EH (cell line): ENCODE results near the gene FAM78B.

Experiments used
- DNase-seq: peaks from one replicate; pipeline ENCODE4 v3.0.0-alpha.2; 2015; ENCODE audit warnings: low read depth

The FAM78B gene

GRCh38 chr1:166066107-166066506 is 100.7 kb downstream of the FAM78B start:
- DNase-seq = no peak

GRCh38 chr1:166064951-166065350 is 101.8 kb downstream of the FAM78B start:
- no peak for DNase-seq

GRCh38 chr1:166064313-166064926 is 102.4 kb downstream of the FAM78B start:
- DNase-seq = no peak

- DNase-seq = no peak
Observed at GRCh38 chr1:166063701-166064100, 103.1 kb downstream of the FAM78B start.

GRCh38 chr1:166062421-166063070 is 104.3 kb downstream of the FAM78B start:
- no peak for DNase-seq

GRCh38 chr1:166057650-166058049 is 109.2 kb downstream of the FAM78B start:
- DNase-seq = no peak

GRCh38 chr1:166053395-166053794 is 113.4 kb downstream of the FAM78B start:
- DNase-seq = no peak

- DNase-seq = no peak
Observed at GRCh38 chr1:166040202-166040997, 126.4 kb downstream of the FAM78B start.

GRCh38 chr1:166039436-166040201 is 127.2 kb downstream of the FAM78B start:
- DNase-seq = no peak

DNA sequence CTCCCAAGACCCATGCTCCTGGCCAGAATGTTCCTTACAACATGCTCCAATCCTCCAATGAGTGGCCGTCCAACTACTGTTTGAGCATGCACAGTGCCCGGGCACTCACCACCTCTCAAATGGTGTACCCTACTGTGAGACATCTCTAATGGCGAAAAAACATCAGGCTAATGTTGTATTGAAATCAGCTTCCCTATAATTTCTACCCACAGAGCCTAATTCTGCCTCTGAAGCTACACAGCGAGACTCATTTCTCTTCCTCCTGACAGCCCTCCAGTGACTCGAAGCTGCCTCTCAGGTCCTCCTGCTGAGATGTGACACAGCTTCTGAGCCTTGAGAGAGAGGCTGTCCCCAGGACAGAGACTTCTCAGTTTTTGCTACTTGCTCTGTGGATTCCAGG is 130.7 kb downstream of the FAM78B start:
- DNase-seq = no peak

DNA sequence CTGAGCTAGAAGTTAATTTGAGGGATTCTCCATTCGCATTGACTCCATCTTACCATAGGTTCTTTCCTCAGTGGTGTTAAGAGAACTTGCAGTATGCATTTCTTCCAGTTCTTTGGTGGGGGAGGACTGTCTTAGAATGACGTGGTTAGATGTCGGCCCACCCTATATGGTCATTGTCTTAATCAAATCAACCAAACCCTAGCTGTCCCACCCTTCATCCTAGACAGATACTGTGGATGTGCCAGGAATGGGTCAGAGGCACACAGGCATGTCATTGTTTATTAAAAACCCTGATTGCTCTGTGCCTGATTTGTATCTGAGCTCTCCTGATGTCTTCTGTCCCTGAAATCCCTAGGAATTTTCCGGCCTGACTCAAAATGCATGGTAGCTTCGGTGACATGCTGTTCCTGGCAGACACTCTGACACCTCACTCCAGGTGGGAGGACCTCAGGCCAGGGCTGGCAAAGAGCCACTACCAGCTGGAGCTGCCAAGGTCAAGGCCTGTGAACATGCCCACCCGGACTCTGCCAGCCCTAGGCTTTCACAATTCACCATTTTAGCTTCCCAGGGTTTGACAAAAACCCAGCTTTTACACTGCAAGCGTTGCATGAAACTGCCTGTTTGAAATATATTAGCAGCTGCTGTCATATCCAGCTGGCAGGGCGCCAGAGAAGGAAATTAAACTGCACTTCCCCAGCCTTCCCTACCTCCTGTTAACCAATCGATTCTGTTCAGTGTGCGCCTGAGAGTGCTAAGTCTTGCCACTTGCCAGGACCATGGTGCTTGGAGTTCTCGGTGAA is 134.0 kb downstream of the FAM78B start:
- no peak for DNase-seq

- no peak for DNase-seq
Observed at GRCh38 chr1:166031932-166032571, 134.7 kb downstream of the FAM78B start.

DNA sequence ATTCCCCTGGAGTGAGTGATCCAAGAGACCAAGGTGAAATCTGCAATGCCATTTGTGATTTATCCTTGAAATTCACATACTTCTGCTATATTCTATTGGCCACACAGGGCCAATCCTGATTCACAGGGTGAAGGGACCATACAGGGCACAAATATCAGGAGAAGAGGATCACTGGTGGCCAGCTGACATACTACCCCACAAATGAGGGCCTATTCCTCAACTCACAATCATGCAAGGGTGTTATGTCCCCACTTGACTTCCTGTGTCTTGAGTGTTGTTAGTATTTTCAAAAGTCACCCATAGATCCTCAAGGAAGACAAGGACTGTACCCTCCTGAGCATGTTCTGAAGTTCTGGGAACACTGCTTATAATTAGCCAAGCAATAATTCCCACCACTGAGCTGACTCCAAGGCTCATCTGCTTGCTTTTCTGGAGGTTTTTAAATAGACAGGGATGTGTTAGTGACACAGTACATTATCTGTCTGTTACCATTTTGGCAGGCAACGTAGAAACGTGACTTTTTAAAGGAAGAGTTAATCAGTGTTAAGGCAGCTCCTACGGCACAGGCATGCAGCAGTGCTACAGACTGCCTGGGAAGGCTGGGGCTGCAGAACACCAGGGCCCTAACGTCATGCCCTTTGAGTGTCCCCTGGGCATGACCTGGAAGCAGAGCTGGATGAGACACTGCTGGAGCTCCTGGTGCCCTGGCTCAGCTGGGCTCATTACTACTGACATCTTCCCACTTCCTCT is 137.4 kb downstream of the FAM78B start:
- no peak for DNase-seq

GRCh38 chr1:166026555-166026954 is 140.2 kb downstream of the FAM78B start:
- no peak for DNase-seq

GRCh38 chr1:166026143-166026542 is 140.7 kb downstream of the FAM78B start:
- DNase-seq = no peak

GRCh38 chr1:166020210-166020609 is 146.6 kb downstream of the FAM78B start:
- no peak for DNase-seq
